ENCODE measurements around the gene RBM22. TPM values are rescaled to one million over a fixed set of nuclear protein-coding genes. Genes with fewer than 3 reads are reported as not detected.

The RBM22 gene
- total and polyA plus RNA-seq, 2 of the 4 experiments (the other 2 are of a cell fraction) = 26.2 to 34.2 TPM

DNA sequence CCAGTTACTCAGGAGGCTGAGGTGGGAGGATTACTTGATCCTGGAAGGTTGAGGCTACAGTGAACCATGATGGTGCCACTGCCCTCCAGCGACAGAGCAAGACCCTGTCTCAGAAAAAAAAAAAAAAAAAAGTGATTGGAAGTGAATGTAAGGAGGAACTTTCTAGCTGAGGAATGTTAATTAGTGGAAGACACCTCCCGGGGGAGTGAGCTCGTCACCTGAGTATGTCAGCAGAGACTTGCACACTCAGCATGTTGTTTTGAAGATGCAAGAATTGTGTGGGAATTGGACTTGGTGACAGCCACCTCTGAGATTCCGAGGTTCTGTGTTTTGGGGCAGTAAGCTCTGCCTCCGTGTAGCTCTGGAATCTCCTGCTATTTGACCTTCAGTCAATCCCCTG is 56.8 kb downstream of the RBM22 start:
- in situ Hi-C loops (cut with MboI; ENCODE audit: low sequenced_read_pairs) (no loop called here), intact Hi-C loops (cut with micrococcal nuclease) (loop anchor here (5.0 kb wide), 1 partner anchor 172 kb away; no protein-coding TSS in a partner anchor), dilution Hi-C loops (cut with HindIII; ENCODE audit: low sequenced_read_pairs, unreplicated experiment) (no loop called here)
- H2BK15ac ChIP-seq (ENCODE audit: low read depth, low read length) = peak overlapping the region; percentile 67; the same call in 1 of the 3 replicates
- 83% methylated on average over 4 of the region's 5 CpGs; no CpG with 5 or more reads in 1 of the 2 experiments for WGBS, 2 experiments (ENCODE audit: extremely low coverage in 2 of 2, insufficient read length in 1 of 2)
- H2BK120ac ChIP-seq (ENCODE audit: low read depth, low read length) = peak overlapping the region; percentile 48
- H4K20me1 ChIP-seq (ENCODE audit: insufficient read depth, low read length) = peaks cover 39% of the 10 kb centered on the region
- H3K14ac ChIP-seq (replicated peaks; ENCODE audit: low read depth, low read length) = peak overlapping the region; percentile 34
- H3K9me1 ChIP-seq (ENCODE audit: insufficient read depth, low read length) = peaks cover 32% of the 10 kb centered on the region
- H2AK5ac ChIP-seq (ENCODE audit: low read depth, low read length) = peak overlapping the region; percentile 65; the same call in 1 of the 2 replicates
- H4K8ac ChIP-seq (ENCODE audit: low read depth in 2 of 2, low read length in 2 of 2) = peak overlapping the region; percentile 11 to 43; a peak in 1 of 4 replicates
- peak overlapping the region; percentile 52 for H3K4ac ChIP-seq (ENCODE audit: low read depth, low read length)
- TF ChIP-seq NFE2L2 (IDR thresholded peaks at IDR 0.05; ENCODE audit: low read depth, low read length) (no peak), CEBPB (IDR thresholded peaks at IDR 0.05; ENCODE audit: low read depth, low read length) (no peak), MAFK (IDR thresholded peaks at IDR 0.05; ENCODE audit: low read depth, low read length) (peak; percentile 33; the same call in 1 of the 2 replicates)
- H4K91ac ChIP-seq (ENCODE audit: insufficient read depth, low read depth, low read length) = peak overlapping the region; percentile 60
- peak overlapping the region; percentile 24; the same call in 1 of the 2 replicates for H3K9ac ChIP-seq (ENCODE audit: low read depth, low read length)
- no peak overlapping the region for H3K56ac ChIP-seq (ENCODE audit: extremely low read depth, insufficient read depth, low read length)
- H3K27ac ChIP-seq (ENCODE audit: insufficient read depth, low read length) = no peak overlapping the region; the same call in 1 of the 2 replicates
- H3K4me1 ChIP-seq (ENCODE audit: control insufficient read depth, insufficient read depth, low read length) = peaks cover 40% of the 10 kb centered on the region
- no peaks in the 10 kb centered on the region for H3K9me3 ChIP-seq (ENCODE audit: control insufficient read depth, insufficient read depth, low read length)
- peak overlapping the region; percentile 58 for H3K18ac ChIP-seq (ENCODE audit: low read depth, low read length)
- no peak overlapping the region for H3K4me3 ChIP-seq (ENCODE audit: insufficient read depth, low read depth, low read length)
- DNase-seq (no peak), ATAC-seq (ENCODE audit: low read depth) (no peak)
- peak overlapping the region; percentile 17; the same call in 1 of the 2 replicates for H4K5ac ChIP-seq (ENCODE audit: low read depth, low read length)
- H2AFZ ChIP-seq (replicated peaks; ENCODE audit: low read length, poor library complexity) = no peak overlapping the region
- peaks cover 19 to 63% of the 10 kb centered on the region in 2 experiments for H3K79me1 ChIP-seq (ENCODE audit: low read depth in 1 of 2, low read length in 2 of 2)
- no peak overlapping the region for H2AK9ac ChIP-seq (replicated peaks; ENCODE audit: low read depth, low read length, poor library complexity)
- H3K27me3 ChIP-seq (ENCODE audit: control insufficient read depth, insufficient read depth, low read length) = no peaks in the 10 kb centered on the region
- peak overlapping the region; percentile 19 for H3K4me2 ChIP-seq (ENCODE audit: low read depth, low read length)
- peak overlapping the region; percentile 39; the same call in 1 of the 2 replicates for H3K23ac ChIP-seq (ENCODE audit: low read depth, low read length)
- POLR2A ChIA-PET (ENCODE audit: unreplicated experiment) = interaction anchor here (1.0 kb wide), 1 partner anchor 10 kb away, joined by 3 read pairs; no protein-coding TSS in a partner anchor
- no peak overlapping the region for H2BK5ac ChIP-seq (ENCODE audit: low read depth, low read length, poor library complexity, severe bottlenecking)
- peak overlapping the region; percentile 6; the same call in 1 of the 2 replicates for H2BK20ac ChIP-seq (ENCODE audit: low read depth, low read length)
- BruUV-seq (replicated peaks) = no TSS peak
- CTCF ChIA-PET = interaction anchor here (0.6 to 1.1 kb wide), 2 partner anchors 14 to 99 kb away, joined by 3 read pairs; no protein-coding TSS in a partner anchor
- peaks cover 16% of the 10 kb centered on the region for H3K36me3 ChIP-seq (ENCODE audit: control insufficient read depth, insufficient read depth, low read length)

Data from IMR-90 (cell line).